Skeletal muscle tissue (tissue), 4 donors: ENCODE data around the gene AVPI1. TPM values are rescaled to one million over a fixed set of nuclear protein-coding genes. Genes with fewer than 3 reads are reported as not detected.
A peak's percentile ranks its signal among the peaks of the same experiment; 100 is the strongest.

Experiments
- H3K27ac ChIP-seq: one replicate; pipeline ENCODE4 v1.7.0; 2013; ENCODE audit warnings: mild to moderate bottlenecking, low read depth, low read length, inconsistent platforms
- H3K27me3 ChIP-seq, 3 donors: one replicate each; pipeline ENCODE4 v1.7.0; 2013; ENCODE audit warnings: low read length in 3 of 3; ENCODE audit not compliant: control insufficient read depth in 3 of 3, insufficient read depth in 3 of 3
- H3K36me3 ChIP-seq, 3 donors: one replicate each; pipeline ENCODE4 v1.7.0; 2013; ENCODE audit warnings: low read length in 3 of 3; ENCODE audit not compliant: control insufficient read depth in 3 of 3, insufficient read depth in 3 of 3
- H3K4me1 ChIP-seq, 3 donors: one replicate each; pipeline ENCODE4 v1.7.0; 2013; ENCODE audit warnings: low read length in 3 of 3, mild to moderate bottlenecking in 3 of 3; ENCODE audit not compliant: control insufficient read depth in 3 of 3, insufficient read depth in 3 of 3
- H3K4me3 ChIP-seq, 3 donors: one replicate each; pipeline ENCODE4 v1.7.0; 2013; ENCODE audit warnings: low read length in 3 of 3
- H3K9ac ChIP-seq, 3 donors: one replicate each; pipeline ENCODE4 v1.7.0; 2013; ENCODE audit warnings: low read length in 3 of 3, mild to moderate bottlenecking in 3 of 3, moderate library complexity in 2 of 3, low read depth in 1 of 3
- H3K9me3 ChIP-seq, 3 donors: one replicate each; pipeline ENCODE4 v1.7.0; 2013; ENCODE audit warnings: low read length in 3 of 3; ENCODE audit not compliant: control insufficient read depth in 3 of 3
- total RNA-seq: library from RNA; depleted of rRNA; stranded (reverse); fragments of >200 nt; gene quantifications from one replicate; pipeline ENCODE4 v1.2.3, GENCODE V29; 2014
- donor health status: Osteomylitis.

The AVPI1 gene
- total RNA-seq, 1 donor from 2014 or later: 5.2 TPM

- H3K36me3 ChIP-seq: peaks cover 3 to 5% (median 5%) of the 10 kb centered on the region in 3 donors
- H3K9me3 ChIP-seq: no peaks in the 10 kb centered on the region
- H3K27me3 ChIP-seq: no peaks in the 10 kb centered on the region
- peak overlapping the region in 2 of 3 donors; percentile 58 to 62 for H3K9ac ChIP-seq
- H3K4me1 ChIP-seq: peaks cover 36 to 48% (median 39%) of the 10 kb centered on the region in 3 donors
- H3K4me3 ChIP-seq: peak overlapping the region in 2 of 3 donors; percentile 13 to 19
- H3K27ac ChIP-seq: peak overlapping the region; percentile 56
Observed at GRCh38 chr10:97683556-97684367, 3.3 kb downstream of the AVPI1 start.

GRCh38 chr10:97682042-97682441, 5.0 kb downstream of the AVPI1 start:
- Histone ChIP-seq H3K4me3 (no peak overlapping the region), H3K9ac (no peak overlapping the region), H3K36me3 (peaks cover 11 to 17% (median 15%) of the 10 kb centered on the region in 3 donors), H3K9me3 (no peaks in the 10 kb centered on the region), H3K4me1 (peaks cover 29 to 36% (median 29%) of the 10 kb centered on the region in 3 donors), H3K27me3 (no peaks in the 10 kb centered on the region), H3K27ac (no peak overlapping the region)

GRCh38 chr10:97679594-97679993, 7.4 kb downstream of the AVPI1 start:
- no peak overlapping the region for H3K27ac ChIP-seq
- no peaks in the 10 kb centered on the region for H3K27me3 ChIP-seq
- peaks cover 25 to 36% (median 30%) of the 10 kb centered on the region in 3 donors for H3K36me3 ChIP-seq
- H3K9me3 ChIP-seq: no peaks in the 10 kb centered on the region
- H3K4me1 ChIP-seq: peaks cover 12 to 14% (median 13%) of the 10 kb centered on the region in 3 donors
- H3K9ac ChIP-seq: no peak overlapping the region
- H3K4me3 ChIP-seq: no peak overlapping the region

- peaks cover 39 to 49% (median 41%) of the 10 kb centered on the region in 3 donors for H3K36me3 ChIP-seq
- no peak overlapping the region for H3K9ac ChIP-seq
Observed at GRCh38 chr10:97676770-97677581, 10.1 kb downstream of the AVPI1 start.

GRCh38 chr10:97675222-97675621, 11.8 kb downstream of the AVPI1 start:
- H3K27me3 ChIP-seq: no peaks in the 10 kb centered on the region
- H3K4me3 ChIP-seq: no peak overlapping the region
- no peak overlapping the region for H3K27ac ChIP-seq
- H3K9me3 ChIP-seq: no peaks in the 10 kb centered on the region
- H3K9ac ChIP-seq: no peak overlapping the region
- H3K4me1 ChIP-seq: no peaks in the 10 kb centered on the region
- peaks cover 41 to 49% (median 45%) of the 10 kb centered on the region in 3 donors for H3K36me3 ChIP-seq

More at GRCh38 chr10:97676770-97677581, 10.1 kb downstream of the AVPI1 start:
- no peaks in the 10 kb centered on the region for H3K4me1 ChIP-seq
- H3K4me3 ChIP-seq: no peak overlapping the region
- no peak overlapping the region for H3K27ac ChIP-seq
- H3K9me3 ChIP-seq: no peaks in the 10 kb centered on the region
- no peaks in the 10 kb centered on the region for H3K27me3 ChIP-seq

- no peaks in the 10 kb centered on the region for H3K9me3 ChIP-seq
- H3K27me3 ChIP-seq: no peaks in the 10 kb centered on the region
- H3K4me3 ChIP-seq: no peak overlapping the region
- peaks cover 40 to 49% (median 47%) of the 10 kb centered on the region in 3 donors for H3K36me3 ChIP-seq
- no peaks in the 10 kb centered on the region for H3K4me1 ChIP-seq
- no peak overlapping the region for H3K27ac ChIP-seq
- no peak overlapping the region for H3K9ac ChIP-seq
Observed at GRCh38 chr10:97673736-97674525, 13.1 kb downstream of the AVPI1 start.

GRCh38 chr10:97669571-97669970, 17.5 kb downstream of the AVPI1 start:
- no peaks in the 10 kb centered on the region for H3K9me3 ChIP-seq
- H3K27ac ChIP-seq: no peak overlapping the region
- no peak overlapping the region for H3K9ac ChIP-seq
- no peaks in the 10 kb centered on the region for H3K27me3 ChIP-seq
- peaks cover 28 to 56% (median 43%) of the 10 kb centered on the region in 3 donors for H3K36me3 ChIP-seq
- H3K4me3 ChIP-seq: no peak overlapping the region
- H3K4me1 ChIP-seq: no peaks in the 10 kb centered on the region

GRCh38 chr10:97667463-97667862, 19.6 kb downstream of the AVPI1 start:
- H3K27me3 ChIP-seq: no peaks in the 10 kb centered on the region
- no peak overlapping the region for H3K9ac ChIP-seq
- H3K9me3 ChIP-seq: no peaks in the 10 kb centered on the region
- peaks cover 17 to 52% (median 46%) of the 10 kb centered on the region in 3 donors for H3K36me3 ChIP-seq
- H3K27ac ChIP-seq: no peak overlapping the region
- no peak overlapping the region for H3K4me3 ChIP-seq
- no peaks in the 10 kb centered on the region for H3K4me1 ChIP-seq

- Histone ChIP-seq H3K27me3 (no peaks in the 10 kb centered on the region), H3K36me3 (peaks cover 17 to 52% (median 49%) of the 10 kb centered on the region in 3 donors), H3K9ac (no peak overlapping the region)
Observed at GRCh38 chr10:97666992-97667391, 20.0 kb downstream of the AVPI1 start.

More at GRCh38 chr10:97666992-97667391, 20.0 kb downstream of the AVPI1 start:
- no peaks in the 10 kb centered on the region for H3K9me3 ChIP-seq
- H3K27ac ChIP-seq: no peak overlapping the region
- no peaks in the 10 kb centered on the region for H3K4me1 ChIP-seq
- H3K4me3 ChIP-seq: no peak overlapping the region
